GM19455 (cell line): Measurements from ENCODE around the gene KPNA6.

Experiments used
- ATAC-seq: cut with Tn5 transposase; IDR thresholded peaks from one replicate; pipeline ENCODE4 v1.9.1; 2021; ENCODE audit not compliant: unreplicated experiment

Gene KPNA6

GRCh38 chr1:32186077-32186476 lies 78.2 kb downstream of the KPNA6 start:
- ATAC-seq: no peak

GRCh38 chr1:32186491-32186890 lies 78.6 kb downstream of the KPNA6 start:
- no peak for ATAC-seq

- no peak for ATAC-seq
Observed at GRCh38 chr1:32187850-32188249, 80.0 kb downstream of the KPNA6 start.

- no peak for ATAC-seq
Observed at GRCh38 chr1:32192220-32192948, 84.5 kb downstream of the KPNA6 start.

DNA sequence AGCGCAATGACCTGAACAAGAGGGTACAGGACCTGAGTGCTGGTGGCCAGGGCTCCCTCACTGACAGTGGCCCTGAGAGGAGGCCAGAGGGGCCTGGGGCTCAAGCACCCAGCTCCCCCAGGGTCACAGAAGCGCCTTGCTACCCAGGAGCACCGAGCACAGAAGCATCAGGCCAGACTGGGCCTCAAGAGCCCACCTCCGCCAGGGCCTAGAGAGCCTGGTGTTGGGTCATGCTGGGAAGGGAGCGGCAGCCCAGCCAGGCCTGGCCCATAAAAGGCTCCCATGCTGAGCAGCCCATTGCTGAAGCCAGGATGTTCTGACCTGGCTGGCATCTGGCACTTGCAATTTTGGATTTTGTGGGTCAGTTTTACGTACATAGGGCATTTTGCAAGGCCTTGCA lies 87.1 kb downstream of the KPNA6 start:
- no peak for ATAC-seq

DNA sequence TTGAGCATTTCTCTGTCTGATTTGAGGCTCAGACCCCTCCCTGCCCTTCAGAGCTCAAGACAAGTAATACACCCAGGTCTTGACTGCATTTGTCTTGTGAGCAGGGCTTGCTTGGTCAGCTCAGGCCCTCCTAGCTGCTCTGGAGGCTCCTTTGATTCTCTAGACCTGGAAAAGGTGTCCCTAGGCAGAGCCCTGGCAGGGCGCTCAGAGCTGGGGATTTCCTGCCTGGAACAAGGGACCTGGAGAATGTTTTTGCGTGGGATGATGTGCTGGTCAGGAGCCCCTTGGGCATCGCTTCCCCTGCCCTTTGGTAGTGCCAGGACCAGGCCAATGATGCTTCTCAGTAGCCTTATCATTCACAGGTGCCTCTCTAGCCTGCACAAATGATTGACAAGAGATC lies 87.7 kb downstream of the KPNA6 start:
- no peak for ATAC-seq

DNA sequence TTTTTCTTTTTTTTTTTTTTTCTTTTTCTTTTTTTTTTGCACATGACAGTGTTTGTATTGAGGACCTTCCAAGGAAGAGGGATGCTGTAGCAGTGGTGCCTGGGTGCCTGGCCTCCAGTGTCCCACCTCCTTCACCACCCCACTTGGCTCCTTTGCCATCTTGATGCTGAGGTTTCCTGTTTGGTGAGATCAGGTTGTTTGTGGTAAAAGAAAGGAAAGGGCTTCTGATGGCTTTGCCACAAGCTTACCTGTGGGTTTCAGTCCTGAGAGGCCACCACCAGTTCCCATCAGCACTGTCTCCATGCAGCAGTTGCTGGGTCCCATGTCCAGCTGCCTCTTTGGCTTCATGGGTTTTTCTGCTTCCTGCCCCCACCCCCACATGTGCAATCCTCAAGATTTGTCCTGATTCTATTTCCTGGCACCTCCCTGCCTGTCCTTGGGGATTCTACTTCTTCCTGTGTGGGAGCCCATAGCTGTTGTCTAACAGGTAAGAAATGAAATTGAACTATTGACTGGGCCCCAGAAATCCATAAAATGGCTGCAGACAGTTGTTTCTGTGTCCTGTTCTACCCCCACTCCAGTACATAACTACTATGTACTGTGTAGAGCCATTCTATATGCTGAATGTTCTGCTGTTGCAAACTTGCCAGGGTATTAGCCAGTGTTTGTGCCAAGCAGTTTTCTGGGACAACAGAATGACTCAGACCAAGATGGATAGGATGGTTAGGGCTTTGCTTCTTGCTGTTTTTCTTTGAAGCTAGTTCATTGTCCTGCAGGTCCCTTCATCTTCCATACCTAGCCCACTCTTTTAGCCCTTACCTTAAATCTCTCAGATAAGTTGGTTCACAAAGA lies 88.3 kb downstream of the KPNA6 start:
- no peak for ATAC-seq

GRCh38 chr1:32197074-32197473 lies 89.2 kb downstream of the KPNA6 start:
- no peak for ATAC-seq

DNA sequence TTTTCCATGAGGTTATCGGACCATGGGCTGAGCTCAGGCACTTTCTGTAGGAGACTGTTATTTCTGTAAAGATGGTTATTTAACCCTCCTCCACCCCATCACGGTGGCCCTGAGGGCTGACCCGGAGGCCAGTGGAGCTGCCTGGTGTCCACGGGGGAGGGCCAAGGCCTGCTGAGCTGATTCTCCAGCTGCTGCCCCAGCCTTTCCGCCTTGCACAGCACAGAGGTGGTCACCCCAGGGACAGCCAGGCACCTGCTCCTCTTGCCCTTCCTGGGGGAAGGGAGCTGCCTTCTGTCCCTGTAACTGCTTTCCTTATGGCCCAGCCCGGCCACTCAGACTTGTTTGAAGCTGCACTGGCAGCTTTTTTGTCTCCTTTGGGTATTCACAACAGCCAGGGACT lies 90.0 kb downstream of the KPNA6 start:
- ATAC-seq: no peak

DNA sequence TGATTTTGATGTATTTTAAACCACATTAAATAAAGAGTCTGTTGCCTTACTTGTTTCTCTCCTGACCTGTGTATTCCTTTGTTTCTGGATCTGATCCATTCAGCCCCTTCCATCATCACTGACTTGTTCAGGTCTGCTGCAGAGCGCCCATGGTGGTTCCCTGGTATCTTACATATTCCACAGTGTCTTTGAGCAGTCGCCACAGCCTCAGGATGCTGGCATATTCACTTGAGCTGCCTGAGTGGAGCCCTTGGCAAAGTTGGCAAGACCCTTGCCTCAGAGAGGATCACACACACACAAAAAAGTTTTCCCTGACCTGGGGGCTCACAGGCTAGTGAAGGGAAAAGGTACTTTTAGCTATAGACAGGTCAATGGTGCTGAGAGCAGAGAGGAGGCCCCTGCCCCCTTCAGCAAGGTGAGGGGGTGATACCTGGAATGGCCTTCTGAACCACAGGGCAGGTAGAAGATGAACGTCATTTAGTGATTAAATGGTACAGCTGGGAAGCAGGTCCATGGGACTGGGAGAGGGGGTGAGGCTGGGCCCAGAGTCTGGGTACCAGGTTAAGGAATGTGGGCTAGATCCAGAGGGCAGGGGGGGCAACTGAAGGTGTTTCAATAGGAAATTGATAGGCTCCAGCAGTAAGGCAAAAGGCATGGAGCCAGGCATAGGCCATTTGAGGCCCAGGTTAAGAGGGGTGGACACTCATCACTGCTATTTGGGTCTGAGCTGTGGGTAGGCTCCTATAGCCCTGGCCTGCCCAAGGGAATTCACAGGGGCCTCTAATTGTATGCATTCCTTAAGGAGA lies 90.6 kb downstream of the KPNA6 start:
- ATAC-seq: no peak

GRCh38 chr1:32199043-32199716 lies 91.3 kb downstream of the KPNA6 start:
- ATAC-seq: no peak

DNA sequence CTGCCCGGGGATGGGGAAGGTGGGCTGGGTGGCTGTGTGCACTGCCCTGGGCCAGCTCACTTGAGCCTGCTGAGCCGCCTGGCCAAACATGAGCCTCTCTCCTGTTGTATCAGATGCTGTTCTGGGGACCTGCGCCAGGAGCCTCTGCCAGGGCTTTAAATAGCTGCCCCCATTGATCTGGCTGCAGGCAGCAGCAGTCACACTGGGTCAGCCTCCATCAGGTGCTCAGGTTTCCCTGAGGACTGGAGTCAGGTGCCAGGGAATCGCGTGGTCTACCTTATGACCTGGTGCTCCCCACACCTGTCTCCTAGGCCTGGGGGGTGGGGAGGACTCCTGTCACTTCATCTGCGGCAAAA lies 91.8 kb downstream of the KPNA6 start:
- ATAC-seq: no peak

DNA sequence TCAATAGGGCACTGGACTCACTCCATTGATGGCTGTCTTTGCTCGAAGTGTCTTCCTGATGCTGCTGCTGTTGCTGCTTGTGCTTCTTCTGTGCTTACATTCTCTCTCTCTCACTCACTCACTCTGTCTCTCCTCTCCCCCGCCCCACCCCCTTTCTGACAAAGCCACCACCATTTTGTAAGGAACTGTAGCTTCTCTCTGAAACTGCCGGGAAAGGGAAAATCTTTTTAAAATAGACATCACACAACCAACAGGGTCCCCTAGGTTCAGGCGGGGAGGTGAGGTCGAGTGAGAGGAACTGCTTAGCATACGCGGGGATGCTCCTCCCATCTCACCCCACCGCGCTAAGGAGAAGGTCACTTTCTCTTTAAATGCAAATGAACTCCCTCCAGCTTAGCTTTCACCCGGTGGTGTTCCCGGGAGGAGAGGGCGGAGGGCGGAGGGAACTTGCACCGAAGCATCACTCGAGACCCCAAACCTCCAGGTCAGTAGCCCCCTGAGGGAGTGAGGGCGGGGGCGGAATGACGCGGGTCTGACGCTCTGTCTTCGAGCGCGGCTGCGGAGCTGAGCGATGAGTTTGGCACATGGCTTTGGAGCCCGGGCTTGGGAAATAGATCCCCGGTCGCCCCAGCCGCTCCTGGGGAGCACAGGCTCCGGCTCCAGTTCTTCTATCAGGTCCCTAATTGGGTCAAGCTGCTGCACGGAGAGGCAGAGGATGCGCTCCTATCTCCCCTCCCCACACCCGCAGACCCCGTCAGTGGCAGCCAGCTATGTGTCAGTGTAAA lies 92.6 kb downstream of the KPNA6 start, which contains the start of gene CCDC28B:
Gene CCDC28B, plus strand, starts transcription at position 370 of the 785 bp plus-strand sequence. CDS start 1,341 bp downstream, outside the sequence.
- no peak for ATAC-seq

- ATAC-seq: no peak
Observed at GRCh38 chr1:32201011-32201855, 93.4 kb downstream of the KPNA6 start.

DNA sequence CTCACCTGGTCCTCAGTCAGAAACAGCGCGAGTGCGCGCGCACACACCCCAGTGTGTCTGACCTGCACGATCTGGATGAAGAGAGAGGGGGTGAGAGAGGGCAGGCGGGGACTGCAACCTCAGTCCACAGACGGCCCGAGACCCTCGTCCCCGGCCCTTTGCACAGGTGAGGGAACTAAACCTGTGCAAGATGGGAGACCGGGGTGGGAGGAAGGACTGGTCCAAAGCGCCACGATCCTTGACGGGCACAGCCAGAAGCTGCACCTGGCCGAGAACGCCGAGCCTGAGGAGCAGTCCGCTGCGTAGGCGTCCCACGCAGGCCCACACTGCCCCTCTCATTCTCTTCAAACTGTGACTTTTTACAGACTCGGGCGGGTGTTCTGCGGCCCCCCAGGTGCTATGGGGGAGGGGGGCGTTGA lies 97.1 kb downstream of the KPNA6 start:
- no peak for ATAC-seq

- no peak for ATAC-seq
Observed at GRCh38 chr1:32205401-32206370, 97.8 kb downstream of the KPNA6 start, which contains the start of gene IQCC. IQCC (plus strand) TSS chr1:32205671; CDS start chr1:32205682, 11 bp downstream.

- no peak for ATAC-seq
Observed at GRCh38 chr1:32208469-32208868, 100.6 kb downstream of the KPNA6 start.

- no peak for ATAC-seq
Observed at GRCh38 chr1:32208891-32209328, 101.1 kb downstream of the KPNA6 start, which contains the start of gene DCDC2B. DCDC2B (plus strand) TSS chr1:32209089; CDS start chr1:32209094, 5 bp downstream.
